IPS-11a (cell line): Measurements from ENCODE around the gene SUGCT.
"Not testable (repeated sequence)": the region's sequence is repeated elsewhere in the genome, so short reads cannot be mapped to it uniquely, and the experiment has no call there.

Experiments
- H3K4me3 ChIP-seq: one replicate; pipeline ENCODE4 v1.5.1; 2013; ENCODE audit warnings: low read depth, low read length, control low read depth

Gene SUGCT

DNA sequence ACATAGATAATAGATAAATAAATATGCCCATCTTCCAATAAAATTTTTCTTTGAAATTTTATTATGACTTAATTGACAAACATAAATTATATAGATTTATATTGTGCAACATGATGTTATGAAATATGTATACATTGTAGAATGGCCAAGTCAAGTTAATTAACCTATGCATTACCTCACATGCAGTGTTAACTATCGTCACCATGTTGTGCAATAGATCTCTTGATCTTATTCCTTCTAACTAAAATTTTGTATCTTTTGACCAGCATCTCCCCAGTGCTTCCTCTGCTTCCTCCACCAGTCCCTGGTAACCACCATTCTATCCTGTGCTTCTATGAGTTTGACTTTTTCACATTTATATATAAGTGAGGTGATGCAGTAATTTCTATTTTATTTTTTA, 259.6 kb downstream of the SUGCT start:
- H3K4me3 ChIP-seq: no peak overlapping the region

DNA sequence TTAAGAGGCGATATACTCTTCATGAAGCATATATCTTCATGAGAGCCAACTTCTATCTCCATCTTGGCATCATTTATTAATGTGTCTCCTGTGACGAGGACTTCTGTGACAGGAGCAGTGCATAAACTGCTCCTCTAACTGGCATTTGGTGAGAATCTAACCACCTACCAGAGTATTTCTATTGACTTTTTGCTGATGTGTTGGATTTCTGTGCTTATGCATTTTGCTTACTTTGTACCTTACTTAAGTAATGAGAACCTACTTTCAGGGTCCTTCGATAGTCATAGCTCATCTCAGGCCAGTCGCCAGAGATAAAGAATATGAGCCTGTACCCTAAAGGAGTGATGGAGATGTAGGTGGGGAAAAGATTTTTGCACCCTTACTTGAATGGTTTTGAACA, 265.7 kb downstream of the SUGCT start:
- H3K4me3 ChIP-seq: no peak overlapping the region

DNA sequence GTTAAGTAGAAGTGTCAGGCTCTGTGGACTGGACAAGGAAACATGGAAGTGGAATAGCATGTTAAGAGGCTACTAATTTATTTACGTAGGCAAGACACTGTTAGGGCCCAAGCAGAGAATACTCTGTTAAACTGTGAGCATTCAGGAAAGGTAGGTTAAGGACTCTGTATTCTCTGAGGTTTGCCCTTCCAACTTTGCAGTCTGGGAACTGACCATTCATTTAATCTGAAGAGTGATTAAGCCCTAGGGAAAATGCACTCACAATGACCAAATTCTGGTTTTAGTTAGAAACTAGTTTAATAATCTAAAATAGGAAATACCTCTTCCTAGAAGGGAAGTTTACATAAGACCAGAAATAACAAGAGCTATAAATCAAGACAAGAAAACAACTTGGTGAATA, 266.6 kb downstream of the SUGCT start:
- no peak overlapping the region for H3K4me3 ChIP-seq

DNA sequence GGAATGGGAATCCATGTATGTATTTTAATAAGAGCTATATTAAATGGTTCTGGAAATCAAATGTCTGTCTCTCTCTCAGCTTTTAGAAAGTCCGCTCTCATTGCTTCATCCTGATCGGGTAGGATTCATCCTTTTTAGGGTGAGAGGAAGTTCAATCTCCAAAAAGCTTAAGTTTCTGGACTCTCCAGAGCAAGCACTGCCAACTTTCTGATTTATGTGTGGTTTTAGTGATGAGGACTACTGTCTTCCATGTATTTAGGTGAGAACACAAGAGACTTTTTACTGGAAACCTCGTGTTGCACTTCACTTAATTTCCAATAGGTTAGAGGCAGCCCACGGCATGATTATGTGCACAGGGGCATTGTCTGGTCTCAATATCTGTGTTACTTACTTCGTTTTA, 267.9 kb downstream of the SUGCT start:
- H3K4me3 ChIP-seq: no peak overlapping the region

DNA sequence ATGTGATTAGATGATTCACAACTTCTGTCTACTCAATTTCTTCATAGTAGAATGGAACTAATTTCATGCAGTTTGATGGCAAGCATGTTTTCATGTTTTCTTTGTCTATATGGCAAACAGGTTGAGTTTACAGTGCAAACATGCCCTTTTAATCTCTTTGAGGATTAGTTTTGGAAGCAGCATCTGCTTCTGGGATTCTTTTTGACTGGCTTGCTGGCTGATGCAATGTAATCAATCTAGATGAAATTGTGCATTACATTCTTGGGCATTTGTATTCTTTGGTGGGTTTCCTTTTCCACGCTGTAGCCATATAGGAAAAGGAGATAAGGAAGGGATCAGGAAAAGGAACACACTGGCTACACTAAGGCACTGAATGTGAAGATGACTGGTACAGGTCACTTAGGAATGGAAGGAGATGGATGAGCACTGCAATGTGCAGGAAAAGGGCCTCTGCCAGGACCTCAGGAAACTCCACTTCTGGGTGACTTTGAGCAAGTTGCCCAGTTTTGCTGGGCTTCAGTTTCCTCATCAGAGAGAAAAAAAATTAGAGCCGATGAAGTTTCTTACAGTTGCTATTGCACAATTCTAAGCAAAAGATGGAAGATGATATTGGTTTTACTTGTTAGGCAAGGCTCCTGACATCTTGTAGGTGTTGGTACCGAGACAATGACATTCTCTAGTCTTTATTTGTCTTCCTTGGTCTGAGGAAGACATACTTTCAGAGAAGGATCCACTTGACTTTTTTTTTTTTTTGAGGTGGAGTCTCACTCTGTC, 269.1 kb downstream of the SUGCT start:
- H3K4me3 ChIP-seq: no peak overlapping the region

DNA sequence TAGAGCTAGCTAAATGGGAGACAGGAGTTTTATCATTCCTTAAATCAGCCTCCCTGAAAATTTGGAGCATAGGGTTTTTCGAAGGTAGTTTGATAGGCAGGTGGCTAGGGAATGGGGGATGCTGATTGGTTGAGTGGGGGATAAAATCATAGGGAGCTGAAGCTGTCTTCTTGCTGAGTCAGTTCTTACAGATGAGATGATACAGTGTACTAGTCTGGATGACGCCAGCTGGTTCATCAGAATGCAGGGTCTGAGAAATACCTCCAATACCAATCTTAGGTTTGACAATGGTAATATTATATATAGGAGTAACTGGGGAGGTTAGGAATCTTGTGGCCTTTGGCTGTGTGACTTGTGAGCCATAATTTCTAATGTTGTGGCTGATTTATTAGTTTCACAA, 271.2 kb downstream of the SUGCT start:
- H3K4me3 ChIP-seq: no peak overlapping the region

DNA sequence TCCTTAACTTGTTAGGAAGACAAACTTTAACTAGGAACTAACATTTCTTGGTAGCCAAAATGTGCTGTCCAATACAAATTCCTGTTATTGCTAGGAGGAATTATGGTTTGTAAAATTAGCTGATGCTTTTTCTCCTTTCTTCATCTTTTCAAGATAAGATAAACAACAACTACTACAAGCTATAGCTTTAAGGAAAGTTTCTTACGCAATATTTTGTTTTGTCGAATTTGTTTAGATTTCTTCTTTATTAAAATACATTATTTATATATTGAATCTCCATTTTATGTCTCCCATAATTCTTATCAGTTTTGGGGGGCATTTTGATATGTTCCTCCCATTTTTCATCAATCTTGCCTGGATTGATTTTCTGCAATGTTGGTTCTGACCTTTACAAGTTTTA, 277.5 kb downstream of the SUGCT start:
- H3K4me3 ChIP-seq: no peak overlapping the region

DNA sequence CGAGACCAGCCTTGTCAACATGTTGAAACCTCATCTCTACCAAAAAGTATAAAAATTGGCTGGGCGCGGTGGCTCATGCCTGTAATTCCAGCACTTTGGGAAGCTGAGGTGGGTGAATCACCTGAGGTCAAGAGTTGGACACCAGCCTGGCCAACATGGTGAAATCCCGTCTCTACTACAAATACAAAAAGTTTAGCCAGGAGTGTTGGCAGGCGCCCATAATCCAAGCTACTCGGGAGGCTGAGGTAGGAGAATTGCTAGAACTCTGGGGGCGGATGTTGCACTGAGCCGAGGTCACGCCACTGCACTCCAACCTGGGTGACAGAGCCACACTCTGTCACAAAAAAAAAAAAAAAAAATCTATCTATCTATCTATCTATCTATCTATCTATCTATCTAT, 279.9 kb downstream of the SUGCT start:
- not testable (repeated sequence) for H3K4me3 ChIP-seq

DNA sequence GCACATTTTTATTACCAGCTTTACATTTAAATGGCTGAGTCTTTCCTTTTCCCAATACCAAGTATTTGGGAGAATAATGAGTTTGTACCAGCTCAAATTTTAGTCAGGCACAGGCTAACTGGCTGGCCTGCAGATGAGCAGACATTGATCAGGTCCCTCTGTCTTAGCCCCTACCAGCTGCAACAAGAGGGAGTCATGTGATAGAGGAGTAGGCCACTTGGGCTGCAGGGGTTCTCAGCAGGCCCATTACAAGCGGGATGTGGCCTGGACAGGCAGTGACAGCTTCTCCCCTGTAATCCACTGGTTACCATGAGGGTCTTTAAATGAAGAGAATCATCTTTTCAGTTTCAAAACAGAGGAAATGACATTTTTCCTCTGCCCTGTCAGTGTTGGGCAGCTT, 283.6 kb downstream of the SUGCT start:
- no peak overlapping the region for H3K4me3 ChIP-seq

DNA sequence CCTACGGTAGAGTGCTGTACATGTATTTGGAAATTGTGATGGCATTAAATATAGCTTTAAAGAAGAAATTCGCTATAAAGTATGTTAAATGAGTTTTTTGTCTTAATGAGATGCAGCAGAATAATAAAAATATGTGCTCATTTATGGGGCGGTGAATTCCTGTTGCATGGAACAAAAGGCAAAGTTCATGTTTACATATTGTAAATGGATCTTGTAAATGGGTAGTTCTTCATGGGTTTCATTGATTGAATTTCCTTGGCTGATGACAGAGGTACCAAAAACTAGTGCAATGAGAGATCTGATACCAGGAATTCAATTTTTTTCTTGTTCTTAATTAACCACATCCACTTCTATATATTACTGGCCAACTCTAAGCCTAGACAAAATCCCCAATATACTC, 284.2 kb downstream of the SUGCT start:
- H3K4me3 ChIP-seq: no peak overlapping the region

DNA sequence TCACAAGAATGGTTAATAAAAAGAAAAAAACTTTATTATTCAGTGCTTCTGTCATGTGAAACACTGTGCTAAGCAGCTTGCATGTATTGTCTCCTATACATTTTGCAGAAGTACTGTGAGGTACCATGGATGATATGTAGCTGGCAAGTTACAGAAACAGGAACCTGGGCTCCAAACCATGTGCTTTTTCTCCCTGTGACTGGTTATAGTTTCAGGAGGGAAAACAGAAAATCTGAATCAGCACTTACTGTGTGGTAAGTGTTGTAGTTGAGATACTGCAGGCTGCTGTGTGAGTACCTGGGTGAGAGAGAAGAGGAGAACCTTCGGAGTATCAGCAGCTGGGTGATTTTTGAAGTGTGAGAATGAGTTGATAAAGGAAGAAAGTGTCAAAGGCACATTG, 285.0 kb downstream of the SUGCT start:
- H3K4me3 ChIP-seq: no peak overlapping the region

DNA sequence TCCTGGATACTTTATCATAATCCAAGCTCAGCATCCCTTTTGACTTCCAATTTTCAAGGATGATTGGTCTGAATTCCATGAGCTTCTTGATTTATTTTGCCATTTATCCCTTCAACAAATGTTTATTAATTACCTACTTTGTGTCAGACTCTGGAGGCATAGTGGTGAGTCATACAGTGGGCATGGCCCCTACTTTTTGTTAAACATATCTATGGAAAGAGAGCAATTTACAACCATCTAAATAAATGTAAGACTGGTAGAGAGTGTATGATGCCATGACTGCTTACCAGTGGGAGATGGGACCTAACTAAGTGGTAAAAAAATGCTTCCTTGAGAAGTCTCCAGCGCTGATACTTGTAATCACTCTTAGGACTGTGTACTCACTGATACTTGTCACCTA, 286.6 kb downstream of the SUGCT start:
- no peak overlapping the region for H3K4me3 ChIP-seq

DNA sequence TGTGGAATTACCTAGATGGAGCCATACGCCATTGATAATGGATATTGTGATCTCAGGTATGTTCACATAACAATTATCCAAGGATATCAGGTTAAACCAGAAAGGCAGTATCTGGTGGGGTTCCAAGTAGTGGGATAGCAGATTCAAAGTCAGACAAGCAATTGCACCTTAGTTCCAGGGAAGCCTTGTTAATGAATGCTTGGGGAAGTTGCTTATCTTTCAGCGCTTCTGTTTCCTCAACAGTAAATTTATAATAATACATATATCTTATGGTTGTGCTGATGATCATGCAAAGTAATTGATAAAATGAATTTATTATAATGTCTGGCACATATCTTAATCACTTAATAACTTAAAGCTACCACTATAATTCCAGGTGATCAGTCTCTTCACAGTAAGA, 290.9 kb downstream of the SUGCT start:
- H3K4me3 ChIP-seq: no peak overlapping the region

DNA sequence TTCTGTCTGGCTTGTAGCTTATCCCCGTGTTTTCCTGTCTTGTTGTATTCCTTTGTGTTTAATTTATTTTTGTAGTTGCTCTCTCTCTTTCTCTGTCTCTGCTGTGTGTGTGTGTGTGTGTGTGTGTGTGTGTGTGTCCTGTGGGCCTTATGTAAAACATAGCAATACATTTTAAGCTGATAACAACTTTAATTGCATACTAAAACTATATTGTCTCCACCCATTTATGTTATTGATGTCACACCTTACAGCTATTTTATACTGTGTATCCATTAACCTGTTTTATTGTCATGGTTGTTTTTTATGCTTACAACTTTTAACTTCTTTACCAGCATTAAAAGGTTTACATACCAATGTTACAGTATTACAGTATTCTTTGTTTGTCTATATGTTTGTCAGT, 293.6 kb downstream of the SUGCT start:
- H3K4me3 ChIP-seq: no peak overlapping the region

DNA sequence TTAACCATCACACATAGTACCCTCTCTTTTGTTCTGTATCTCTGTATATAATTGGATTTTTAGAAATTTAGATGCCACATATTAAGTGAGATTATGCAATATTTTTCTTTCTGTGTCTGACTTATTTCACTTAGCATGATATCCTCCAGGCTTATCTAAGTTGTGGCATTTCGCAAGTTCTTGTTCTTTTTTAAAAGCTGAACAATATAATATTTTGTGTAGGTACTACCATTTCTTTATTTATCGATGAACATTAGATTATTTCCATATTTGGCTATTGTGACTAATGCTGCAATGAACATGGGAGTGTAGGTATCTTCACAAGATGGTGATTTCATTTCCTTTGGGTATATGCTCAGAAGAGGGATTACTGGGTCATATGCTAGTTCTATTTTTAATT, 295.0 kb downstream of the SUGCT start:
- no peak overlapping the region for H3K4me3 ChIP-seq

DNA sequence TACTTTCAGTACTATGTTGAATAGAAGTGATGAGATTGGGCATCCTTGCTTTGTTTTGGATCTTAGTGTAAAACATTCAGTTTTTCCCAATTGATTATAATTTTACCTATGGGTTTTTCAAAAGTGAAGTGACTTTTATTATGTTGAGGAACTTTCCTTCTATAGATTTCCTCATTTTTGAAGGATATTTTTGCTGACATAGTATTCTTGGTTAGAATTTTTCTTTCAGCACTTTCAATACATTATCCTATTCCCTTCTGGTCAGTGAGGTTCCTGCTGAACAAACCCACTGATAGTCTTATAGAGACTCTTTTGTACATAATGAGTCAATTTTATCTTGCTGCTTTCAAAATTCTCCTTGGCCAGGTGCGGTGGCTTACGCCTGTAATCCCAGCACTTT, 297.2 kb downstream of the SUGCT start:
- no peak overlapping the region for H3K4me3 ChIP-seq

DNA sequence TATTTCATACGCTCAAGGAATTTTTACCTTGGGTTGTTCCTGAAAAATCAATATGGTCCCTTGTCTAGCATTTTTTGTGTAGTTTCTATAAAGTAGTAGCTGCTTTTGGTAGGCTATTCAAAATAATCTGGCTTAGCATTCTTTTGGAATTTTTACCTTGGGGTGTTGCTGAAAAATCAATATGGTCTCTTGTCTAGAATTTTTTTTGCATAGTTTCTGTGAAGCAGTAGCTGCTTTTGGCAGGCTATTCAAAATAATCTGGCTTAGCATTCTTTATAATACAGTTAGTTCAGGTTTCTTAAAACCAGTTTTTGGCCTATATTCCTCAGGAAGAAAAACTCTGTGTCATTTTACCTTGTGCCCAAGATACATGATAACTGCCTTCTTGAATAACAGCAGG, 301.9 kb downstream of the SUGCT start:
- H3K4me3 ChIP-seq: no peak overlapping the region

DNA sequence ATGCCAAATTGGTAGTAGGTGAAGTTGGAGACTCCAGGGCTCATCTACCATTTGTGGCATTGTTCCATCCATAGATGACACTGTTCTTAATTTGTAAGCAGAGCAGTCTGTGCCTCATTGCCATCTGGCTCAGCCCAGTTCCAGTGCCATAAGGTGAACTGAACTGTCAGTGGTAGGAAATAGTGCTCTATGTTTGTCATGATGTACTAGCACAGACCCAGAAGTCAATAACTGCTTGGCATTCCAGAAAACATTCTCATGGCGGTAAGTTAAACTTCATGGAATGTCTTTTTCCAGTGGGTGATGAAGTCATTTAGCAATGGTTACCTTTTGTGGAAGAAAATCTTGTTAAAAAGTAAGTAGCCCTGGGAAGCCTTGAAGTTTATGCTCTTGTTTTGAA, 302.7 kb downstream of the SUGCT start:
- no peak overlapping the region for H3K4me3 ChIP-seq

DNA sequence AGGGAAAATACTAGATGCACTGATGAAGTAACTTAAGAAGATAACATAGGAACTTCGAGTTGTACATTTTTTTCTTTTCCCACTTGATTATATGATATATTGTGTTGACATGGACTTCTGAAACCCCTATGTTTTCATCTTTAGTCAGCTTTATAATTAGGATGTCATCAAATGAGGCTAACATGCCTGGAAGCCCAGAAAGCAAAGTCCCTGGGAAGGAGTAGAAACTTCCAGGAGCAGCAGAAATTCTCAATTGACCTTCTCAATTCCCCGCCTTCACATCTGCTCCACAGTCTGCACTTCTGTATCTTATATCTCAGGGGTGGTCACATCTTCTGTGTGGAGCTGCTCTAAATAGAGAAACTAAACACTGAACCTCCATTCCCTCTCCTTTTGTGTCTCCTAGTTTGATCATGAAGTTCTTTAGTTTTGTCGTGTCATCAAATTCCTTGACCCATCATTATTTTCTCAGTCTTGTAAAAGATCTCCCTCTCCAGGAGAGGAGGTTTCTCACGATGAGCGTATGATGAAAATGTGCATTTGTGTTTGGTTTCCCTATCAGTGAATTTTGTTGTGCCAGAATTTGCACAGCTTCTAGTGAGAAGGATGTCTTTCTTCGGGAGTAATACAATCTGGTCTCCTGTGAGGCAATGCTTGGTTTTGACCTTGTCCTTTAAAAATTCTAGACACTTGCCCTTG, 303.3 kb downstream of the SUGCT start:
- H3K4me3 ChIP-seq: no peak overlapping the region

DNA sequence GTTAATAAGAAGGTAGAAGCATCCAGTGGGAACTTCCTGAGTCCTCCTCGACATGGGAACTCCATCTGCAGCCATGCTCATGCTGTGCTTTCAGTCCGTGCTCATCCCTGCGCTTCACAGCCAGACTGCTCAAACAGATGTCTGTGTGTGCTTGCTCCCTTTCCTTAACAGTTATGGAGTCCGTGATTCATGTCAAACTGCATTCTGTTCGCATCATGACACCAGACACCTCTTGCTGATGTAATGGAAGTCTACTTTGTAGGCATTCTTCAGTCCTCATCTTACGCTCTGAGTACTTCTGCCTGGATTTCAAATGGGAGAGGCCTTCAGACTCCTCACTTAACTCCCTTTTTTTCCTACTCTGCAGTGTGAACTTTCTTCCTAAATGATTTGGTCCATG, 304.9 kb downstream of the SUGCT start:
- no peak overlapping the region for H3K4me3 ChIP-seq

DNA sequence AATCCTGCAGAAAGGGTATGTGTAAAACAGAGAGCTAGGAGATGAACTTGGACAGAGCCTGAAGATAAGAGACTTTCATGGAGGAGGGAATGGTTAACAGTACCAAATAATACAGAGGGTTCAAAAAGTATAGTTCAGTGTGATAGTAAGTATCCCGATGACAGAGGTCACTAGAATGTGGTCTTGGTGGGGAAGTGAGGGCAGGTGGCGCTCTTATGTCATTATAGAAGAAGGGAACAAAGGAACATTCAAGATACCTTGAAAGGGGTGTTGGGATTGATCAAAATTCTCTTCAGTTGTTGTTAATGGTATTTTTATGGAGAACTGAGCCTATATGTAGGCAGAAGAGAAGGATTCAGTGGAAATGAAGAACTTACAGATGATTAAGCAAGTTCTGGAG, 312.5 kb downstream of the SUGCT start:
- no peak overlapping the region for H3K4me3 ChIP-seq

DNA sequence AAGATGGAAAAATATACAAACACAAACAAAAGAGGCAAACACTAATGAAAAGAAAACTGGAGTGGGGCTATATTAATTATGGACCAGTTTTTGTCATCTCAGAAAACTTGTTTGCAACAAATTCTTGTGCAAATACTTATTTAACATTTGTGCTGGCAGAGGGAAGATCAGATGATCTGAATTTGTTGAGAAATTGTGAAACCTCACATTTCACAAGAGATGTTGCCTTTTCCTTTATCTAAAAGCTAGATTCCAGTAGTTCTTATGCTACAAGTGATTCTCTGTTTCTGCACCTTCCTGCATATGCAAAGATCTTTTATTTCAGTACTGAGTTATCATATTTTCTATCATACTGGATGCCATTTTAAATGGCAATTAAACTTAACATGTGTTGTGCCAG, 320.7 kb downstream of the SUGCT start:
- H3K4me3 ChIP-seq: no peak overlapping the region
